Measurements from ENCODE around the gene HOXD3.

HOXD3 gene

DNA sequence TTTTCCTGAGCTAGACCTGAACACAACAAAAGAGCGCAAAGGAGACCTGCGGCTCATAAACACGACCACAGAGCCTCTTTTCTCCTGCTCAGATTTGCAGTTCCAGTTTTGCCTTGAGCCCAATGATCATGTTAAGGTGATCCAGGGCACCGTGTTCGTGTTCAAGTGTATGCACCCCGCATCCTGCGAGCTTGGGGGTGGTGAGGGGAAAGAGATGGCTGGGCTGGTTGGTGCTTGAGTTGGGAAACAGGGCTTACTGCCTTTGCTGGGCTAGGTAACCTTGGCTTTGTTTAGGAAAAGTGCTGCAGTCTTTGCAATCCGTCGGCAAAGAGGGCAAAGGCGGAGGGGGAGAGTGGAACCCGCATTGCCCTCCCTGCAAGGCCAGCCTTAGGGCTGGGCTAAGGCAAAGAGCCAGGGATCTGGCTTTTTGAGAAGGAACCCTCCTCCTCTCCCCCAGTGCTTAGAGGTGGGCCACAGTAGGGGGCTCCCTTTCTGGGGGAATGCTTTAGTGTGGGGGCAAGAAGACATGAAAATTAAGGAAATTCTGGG, 39.2 kb upstream of the HOXD3 start:
- Histone ChIP-seq H3K4me1 (ENCODE audit: control insufficient read depth, low read length) (no peaks in the 10 kb centered on the region), H3K79me2 (ENCODE audit: control insufficient read depth, low read length) (no peaks in the 10 kb centered on the region), H3K27ac (ENCODE audit: low read depth, low read length) (no peak overlapping the region), H3K4me3 (ENCODE audit: low read length) (no peak overlapping the region), H4K20me1 (ENCODE audit: control insufficient read depth, insufficient read depth, low read depth, low read length) (no peaks in the 10 kb centered on the region), H3K9me3 (ENCODE audit: control insufficient read depth, insufficient read depth, low read length) (no peaks in the 10 kb centered on the region), H3F3A (ENCODE audit: control insufficient read depth, insufficient read depth) (no peaks in the 10 kb centered on the region), H3K9me2 (replicated peaks; ENCODE audit: control insufficient read depth, low read length) (no peaks in the 10 kb centered on the region), H3K27me3 (ENCODE audit: control insufficient read depth, low read length) (peaks cover 23% of the 10 kb centered on the region), H3K4me2 (ENCODE audit: low read length) (no peak overlapping the region), H3K36me3 (ENCODE audit: control insufficient read depth, low read length) (no peaks in the 10 kb centered on the region)
- no peak for TF ChIP-seq EZH2phosphoT487 (IDR thresholded peaks at IDR 0.05; ENCODE audit: borderline replicate concordance, low read length)
- TF ChIP-seq, protein P1, sequence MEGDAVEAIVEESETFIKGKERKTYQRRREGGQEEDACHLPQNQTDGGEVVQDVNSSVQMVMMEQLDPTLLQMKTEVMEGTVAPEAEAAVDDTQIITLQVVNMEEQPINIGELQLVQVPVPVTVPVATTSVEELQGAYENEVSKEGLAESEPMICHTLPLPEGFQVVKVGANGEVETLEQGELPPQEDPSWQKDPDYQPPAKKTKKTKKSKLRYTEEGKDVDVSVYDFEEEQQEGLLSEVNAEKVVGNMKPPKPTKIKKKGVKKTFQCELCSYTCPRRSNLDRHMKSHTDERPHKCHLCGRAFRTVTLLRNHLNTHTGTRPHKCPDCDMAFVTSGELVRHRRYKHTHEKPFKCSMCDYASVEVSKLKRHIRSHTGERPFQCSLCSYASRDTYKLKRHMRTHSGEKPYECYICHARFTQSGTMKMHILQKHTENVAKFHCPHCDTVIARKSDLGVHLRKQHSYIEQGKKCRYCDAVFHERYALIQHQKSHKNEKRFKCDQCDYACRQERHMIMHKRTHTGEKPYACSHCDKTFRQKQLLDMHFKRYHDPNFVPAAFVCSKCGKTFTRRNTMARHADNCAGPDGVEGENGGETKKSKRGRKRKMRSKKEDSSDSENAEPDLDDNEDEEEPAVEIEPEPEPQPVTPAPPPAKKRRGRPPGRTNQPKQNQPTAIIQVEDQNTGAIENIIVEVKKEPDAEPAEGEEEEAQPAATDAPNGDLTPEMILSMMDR (IDR thresholded peaks at IDR 0.05; ENCODE audit: low read depth, low read length, poor library complexity, severe bottlenecking), result no peak

DNA sequence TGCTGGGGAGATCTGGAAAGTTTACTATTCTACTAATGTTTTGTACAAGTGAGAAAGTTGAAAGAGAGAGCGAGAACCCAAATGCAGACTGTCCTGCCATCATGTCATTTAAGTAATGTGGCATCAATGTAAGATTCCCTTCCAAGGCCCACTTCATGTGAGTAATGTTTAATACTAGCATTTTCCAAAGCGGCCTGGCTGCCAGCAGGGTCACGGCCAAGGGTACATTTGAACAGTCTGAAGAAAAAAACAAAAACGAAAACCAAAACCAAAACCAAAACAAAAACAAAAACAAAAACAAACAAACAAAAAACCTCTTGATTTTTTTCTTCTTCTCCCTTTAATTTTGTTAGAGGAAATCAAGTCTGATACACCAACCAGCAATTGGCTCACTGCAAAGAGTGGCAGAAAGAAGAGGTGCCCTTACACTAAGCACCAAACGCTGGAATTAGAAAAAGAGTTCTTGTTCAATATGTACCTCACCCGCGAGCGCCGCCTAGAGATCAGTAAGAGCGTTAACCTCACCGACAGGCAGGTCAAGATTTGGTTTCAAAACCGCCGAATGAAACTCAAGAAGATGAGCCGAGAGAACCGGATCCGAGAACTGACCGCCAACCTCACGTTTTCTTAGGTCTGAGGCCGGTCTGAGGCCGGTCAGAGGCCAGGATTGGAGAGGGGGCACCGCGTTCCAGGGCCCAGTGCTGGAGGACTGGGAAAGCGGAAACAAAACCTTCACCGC, 38.3 kb upstream of the HOXD3 start:
- no peaks in the 10 kb centered on the region for H3K79me2 ChIP-seq (ENCODE audit: control insufficient read depth, low read length)
- no peaks in the 10 kb centered on the region for H3K36me3 ChIP-seq (ENCODE audit: control insufficient read depth, low read length)
- H3K4me2 ChIP-seq (ENCODE audit: low read length), result no peak overlapping the region
- H3K4me1 ChIP-seq (ENCODE audit: control insufficient read depth, low read length), result no peaks in the 10 kb centered on the region
- no peaks in the 10 kb centered on the region for H3F3A ChIP-seq (ENCODE audit: control insufficient read depth, insufficient read depth)
- TF ChIP-seq, protein P1 (IDR thresholded peaks at IDR 0.05; ENCODE audit: low read depth, low read length, poor library complexity, severe bottlenecking), result peak; percentile 73
- no peak for TF ChIP-seq EZH2phosphoT487 (IDR thresholded peaks at IDR 0.05; ENCODE audit: borderline replicate concordance, low read length)
- H3K27me3 ChIP-seq (ENCODE audit: control insufficient read depth, low read length), result peaks cover 14% of the 10 kb centered on the region
- no peaks in the 10 kb centered on the region for H4K20me1 ChIP-seq (ENCODE audit: control insufficient read depth, insufficient read depth, low read depth, low read length)
- H3K9me3 ChIP-seq (ENCODE audit: control insufficient read depth, insufficient read depth, low read length), result no peaks in the 10 kb centered on the region
- H3K9me2 ChIP-seq (replicated peaks; ENCODE audit: control insufficient read depth, low read length), result no peaks in the 10 kb centered on the region
- no peak overlapping the region for H3K4me3 ChIP-seq (ENCODE audit: low read length)
- no peak overlapping the region for H3K27ac ChIP-seq (ENCODE audit: low read depth, low read length)

DNA sequence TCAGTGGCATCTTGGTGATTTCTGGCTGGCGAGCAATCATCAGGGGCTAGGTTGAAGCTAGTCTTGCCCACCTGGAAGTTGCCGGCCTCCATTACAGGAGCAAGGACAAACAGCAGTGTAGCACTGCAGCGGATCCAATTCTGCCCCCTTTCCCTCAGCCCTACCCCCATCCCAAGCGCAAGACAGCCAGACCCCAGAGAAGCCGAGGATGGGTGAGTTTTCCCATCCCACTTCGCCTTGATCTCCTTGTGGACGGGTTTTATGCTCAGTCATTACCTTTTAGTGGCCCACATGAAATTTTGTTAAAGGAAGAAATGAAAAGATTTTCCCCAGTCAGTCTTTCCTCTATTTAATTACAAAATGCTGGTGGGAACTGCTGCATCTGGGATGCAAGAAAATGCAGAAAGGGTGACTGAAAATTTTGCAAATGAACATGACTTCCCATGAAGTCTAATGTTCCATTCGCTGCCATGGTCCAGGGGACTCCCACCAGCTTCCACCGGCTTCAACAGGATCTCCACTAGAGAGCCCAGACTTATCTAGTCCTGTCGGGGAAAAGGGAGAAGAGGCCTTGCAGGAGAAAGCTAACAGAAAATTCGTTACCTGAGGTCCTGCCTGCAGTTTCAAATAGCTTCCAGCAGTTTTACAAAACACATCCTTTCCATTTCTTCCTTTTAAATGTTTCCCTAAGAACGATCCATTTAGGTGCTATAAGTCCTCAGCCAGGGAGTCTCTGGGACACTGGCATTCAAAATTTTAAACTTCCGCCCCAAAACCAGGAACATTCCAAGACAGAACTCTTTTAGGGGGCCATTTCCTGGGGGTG, 36.5 kb upstream of the HOXD3 start:
- Histone ChIP-seq H3K27ac (ENCODE audit: low read depth, low read length) (no peak overlapping the region), H4K20me1 (ENCODE audit: control insufficient read depth, insufficient read depth, low read depth, low read length) (no peaks in the 10 kb centered on the region), H3K79me2 (ENCODE audit: control insufficient read depth, low read length) (no peaks in the 10 kb centered on the region), H3K4me3 (ENCODE audit: low read length) (no peak overlapping the region), H3K4me2 (ENCODE audit: low read length) (no peak overlapping the region), H3K36me3 (ENCODE audit: control insufficient read depth, low read length) (no peaks in the 10 kb centered on the region), H3F3A (ENCODE audit: control insufficient read depth, insufficient read depth) (no peaks in the 10 kb centered on the region), H3K27me3 (ENCODE audit: control insufficient read depth, low read length) (0 out of 2 replicates have a peak, but pooled peaks cover 2% of the 10 kb centered on the region), H3K9me2 (replicated peaks; ENCODE audit: control insufficient read depth, low read length) (no peaks in the 10 kb centered on the region), H3K4me1 (ENCODE audit: control insufficient read depth, low read length) (no peaks in the 10 kb centered on the region), H3K9me3 (ENCODE audit: control insufficient read depth, insufficient read depth, low read length) (no peaks in the 10 kb centered on the region)
- TF ChIP-seq, protein P1 (IDR thresholded peaks at IDR 0.05; ENCODE audit: low read depth, low read length, poor library complexity, severe bottlenecking), result no peak
- TF ChIP-seq EZH2phosphoT487 (IDR thresholded peaks at IDR 0.05; ENCODE audit: borderline replicate concordance, low read length), result no peak

All from DOHH2 (cell line).